ENCODE measurements around the gene SOCS6.

GRCh38 chr18:70311726-70312125, 22.9 kb downstream of the SOCS6 start:
- no peak for TF ChIP-seq CTCF (IDR thresholded peaks at IDR 0.05; ENCODE audit: borderline replicate concordance, extremely low read depth, low read length, poor library complexity, severe bottlenecking)
- no peak for TF ChIP-seq EZH2 (IDR thresholded peaks at IDR 0.05; ENCODE audit: borderline replicate concordance, low read depth, low read length, severe bottlenecking)

Measured in DND-41 (cell line).